Stimulated activated CD4-positive, alpha-beta T cell treated with anti-CD3 and anti-CD28 coated beads, Interleukin-4, amount 100 ng/mL, for 24 hours (primary cell): ENCODE results near the gene ARID1B.

Experiments used
- DNase-seq: peaks from one replicate; pipeline ENCODE4 v3.0.0-alpha.2; 2020

Gene ARID1B

DNA sequence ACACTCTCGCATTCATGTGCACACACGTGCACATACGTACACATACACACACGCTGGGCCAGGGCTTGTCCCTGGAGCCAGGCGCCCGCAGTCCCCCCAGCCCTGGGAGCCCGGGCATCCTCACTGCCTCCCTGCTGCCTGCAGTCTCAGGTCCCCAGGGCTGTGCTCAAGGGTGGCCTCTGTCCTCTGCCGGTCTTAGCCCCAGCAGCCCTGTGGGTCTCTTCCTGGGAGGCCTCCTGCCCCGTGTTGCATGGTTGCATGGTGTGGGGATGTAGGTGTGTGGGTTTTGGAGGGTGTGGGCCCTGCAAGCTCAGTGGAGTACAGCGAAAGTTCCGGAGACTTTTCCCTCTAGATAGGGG lies 444.6 kb downstream of the ARID1B start:
- DNase-seq: no peak

GRCh38 chr6:157222201-157222981 lies 445.2 kb downstream of the ARID1B start:
- DNase-seq: peak; percentile 2

DNA sequence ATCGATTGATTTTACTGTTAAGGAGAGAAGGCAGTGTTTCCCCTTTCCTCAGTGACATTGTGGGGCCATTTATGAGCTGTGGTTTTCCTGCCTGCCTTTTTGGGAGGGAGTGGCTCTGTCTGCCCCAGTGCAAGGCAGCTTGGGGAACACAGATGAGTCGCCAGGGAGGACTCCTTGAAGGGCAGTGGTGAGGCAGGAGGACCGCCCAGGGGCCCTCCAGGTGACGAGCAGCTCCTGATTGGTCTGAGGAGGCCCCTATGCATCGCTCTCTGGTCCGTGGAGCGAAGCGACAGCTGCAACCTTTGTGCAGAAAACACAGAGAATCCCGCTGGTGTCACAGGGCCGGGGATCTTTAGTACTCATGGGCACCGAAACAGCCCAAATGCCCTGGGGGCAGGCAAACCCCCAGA lies 445.8 kb downstream of the ARID1B start:
- peak; percentile 3 for DNase-seq

DNA sequence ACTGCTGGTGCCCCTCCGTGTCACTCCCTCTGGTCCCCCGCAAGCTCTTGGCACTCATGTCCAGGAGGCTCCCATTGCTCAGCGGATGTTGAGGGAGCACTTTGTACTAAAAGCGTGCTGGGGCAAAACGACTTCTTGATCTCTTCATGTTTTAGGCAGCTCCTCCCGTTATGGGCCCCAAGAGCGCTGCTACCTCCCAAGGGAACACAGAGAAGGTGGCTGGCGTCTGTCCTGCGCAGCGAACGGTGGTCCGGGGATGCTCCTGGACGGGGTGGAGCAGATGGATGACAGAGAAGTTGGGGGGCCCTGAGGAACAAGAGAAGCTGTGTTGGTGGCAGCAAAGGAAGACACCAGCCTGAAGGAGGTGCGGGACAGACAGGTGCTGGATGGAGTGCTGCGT lies 446.3 kb downstream of the ARID1B start:
- DNase-seq: peak; percentile 1

- DNase-seq: peak; percentile 1
Measured at GRCh38 chr6:157224178-157224950, 447.2 kb downstream of the ARID1B start.

DNA sequence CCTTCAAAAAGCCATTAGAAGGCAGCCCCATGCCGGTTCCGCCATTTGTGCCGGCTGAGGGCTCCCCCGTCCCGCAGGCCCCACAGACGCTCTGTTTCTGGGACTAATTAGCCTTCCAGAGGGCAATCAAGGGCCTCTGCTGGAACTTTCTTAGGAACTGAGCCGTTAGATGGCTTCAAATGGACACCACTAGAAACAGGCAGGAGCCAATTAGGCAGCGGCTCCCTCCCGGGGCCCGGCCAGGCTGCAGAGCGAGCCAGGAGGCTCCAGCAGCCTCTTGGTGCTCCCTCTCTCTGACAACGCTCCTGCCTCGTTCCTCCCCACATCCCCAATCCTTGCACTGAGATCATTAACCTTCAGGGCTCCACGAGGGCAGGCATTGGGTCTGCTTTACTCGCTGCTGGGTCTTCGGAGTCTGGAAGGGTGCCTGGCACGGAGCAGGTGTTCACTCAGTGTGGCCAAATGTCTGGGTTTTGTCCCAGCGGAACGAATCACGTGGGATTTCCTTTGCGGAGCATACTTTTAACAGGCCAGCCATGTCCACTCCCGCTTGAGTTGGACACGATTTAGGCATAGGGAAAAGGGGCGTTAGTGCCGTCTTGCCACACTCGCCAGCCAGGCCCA lies 447.9 kb downstream of the ARID1B start:
- no peak for DNase-seq

- DNase-seq: no peak
Measured at GRCh38 chr6:157225575-157225995, 448.4 kb downstream of the ARID1B start.

DNA sequence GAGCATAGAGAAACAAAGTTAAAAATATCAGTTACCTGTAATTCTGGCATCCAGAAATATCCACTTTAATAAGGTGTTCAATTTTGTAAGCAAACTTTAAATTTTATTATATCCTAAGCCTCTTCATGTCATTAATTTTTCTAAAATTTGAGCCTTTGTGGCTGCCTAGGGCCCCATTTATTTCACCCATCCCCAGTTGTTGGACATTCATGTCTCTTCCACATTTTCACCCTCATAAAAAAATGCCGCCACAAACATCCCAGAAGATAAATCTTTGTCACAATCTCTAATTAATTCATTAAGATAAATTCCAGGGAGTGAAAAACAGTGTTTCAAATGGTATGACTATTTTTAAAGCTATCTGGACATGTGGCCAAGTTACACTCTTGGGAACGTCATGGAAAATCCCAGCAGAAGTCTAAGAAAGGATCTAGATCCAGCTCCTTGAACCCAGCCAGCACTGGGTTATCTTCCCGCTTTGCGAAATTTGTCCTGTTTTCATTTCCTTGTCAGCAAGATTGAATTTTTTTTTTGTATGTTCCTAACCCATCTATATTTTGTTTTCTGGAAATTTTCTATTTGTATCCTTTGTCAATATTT lies 448.9 kb downstream of the ARID1B start:
- DNase-seq: no peak

DNA sequence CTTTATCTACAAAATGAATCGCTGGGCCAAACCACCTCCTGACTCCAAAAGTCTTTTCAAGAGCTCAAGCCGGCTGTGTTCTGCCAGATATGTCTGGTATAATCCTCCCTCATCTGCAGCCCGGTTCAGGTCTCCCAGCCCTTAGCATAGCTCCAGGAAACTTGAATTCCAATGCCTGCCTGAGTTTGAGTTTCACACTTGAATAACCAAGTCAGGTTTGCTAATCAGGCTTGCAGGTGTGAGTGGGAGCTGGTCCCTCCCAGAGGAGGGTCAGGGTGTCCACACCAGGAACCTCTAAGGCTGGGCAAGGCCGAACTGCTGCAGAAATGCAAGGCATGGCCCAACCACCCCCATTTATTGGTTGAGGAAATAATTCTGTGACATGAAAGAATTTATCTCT lies 449.6 kb downstream of the ARID1B start:
- DNase-seq: no peak

GRCh38 chr6:157227202-157228166 lies 450.3 kb downstream of the ARID1B start:
- no peak for DNase-seq

DNA sequence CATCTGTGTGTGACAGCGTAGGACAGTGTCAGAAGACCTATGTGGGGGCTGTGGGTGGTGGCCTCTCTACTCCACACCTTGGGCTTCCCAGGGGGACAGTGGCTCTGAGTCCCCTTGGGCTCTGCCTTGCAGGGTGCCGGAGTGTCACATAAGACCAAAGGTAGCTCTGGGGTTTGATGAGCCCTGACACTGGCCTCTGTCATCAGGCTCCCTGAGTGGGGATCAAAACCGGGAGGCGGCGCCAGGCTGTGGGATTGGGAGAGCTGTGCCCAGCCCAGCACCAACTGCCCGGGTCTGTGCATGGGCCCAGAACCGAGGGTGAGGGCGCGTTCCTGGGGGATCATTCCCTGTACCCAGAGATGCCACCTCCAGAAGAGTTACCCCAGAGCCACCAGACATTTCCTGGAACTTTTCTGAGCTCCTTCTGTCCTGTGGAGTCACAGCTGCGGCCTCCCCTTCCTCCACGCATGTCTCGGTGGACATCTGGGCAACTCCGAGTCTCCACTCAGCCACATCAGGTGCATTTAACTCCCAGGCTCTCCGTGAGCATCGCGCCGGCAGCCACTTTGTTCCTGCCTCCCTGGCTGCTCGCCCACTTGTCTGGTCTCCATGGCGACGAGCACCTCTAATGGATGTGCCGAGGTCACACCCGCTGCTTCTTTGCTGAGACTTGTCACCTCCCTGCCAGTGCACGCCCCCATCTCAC lies 451.4 kb downstream of the ARID1B start:
- DNase-seq: no peak

- DNase-seq: no peak
Measured at GRCh38 chr6:157229132-157229618, 452.0 kb downstream of the ARID1B start.

- DNase-seq: no peak
Measured at GRCh38 chr6:157229713-157230112, 452.5 kb downstream of the ARID1B start.

GRCh38 chr6:157230910-157231309 lies 453.7 kb downstream of the ARID1B start:
- DNase-seq: no peak

DNA sequence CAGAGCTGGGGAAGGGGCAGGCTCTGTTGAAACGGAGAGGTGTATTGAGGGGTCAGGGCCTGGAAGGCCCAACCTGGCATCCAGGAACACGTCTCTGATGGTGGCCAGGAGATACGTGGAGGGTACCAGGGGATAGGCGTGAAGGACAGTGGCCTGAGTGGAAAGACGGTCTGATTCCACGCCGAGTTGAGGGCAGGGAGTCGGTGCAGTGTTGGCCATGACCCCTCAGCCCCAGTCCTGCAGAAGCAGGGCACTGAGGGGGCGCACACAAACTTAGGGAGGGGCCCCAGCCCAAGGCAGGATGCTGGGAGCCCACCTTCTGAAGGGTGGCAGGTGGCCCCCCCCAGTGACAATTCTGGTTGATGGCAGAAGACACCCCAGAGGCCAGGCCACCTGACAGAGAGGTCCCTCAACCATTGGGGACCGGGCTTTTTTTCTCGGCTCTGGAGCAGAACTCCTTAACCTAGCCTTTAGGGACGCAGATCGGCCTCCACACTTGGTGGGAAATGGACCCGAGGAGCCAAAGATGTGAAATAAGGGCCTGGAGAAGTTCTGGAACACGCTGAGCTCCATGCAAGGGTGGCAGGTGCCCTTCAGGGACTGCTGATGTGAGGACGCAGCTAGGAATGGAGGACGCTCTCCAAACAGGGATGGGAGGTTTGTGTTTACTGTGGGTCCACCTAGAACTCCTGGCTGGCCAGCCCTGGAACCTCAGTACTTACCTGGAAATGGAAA lies 455.1 kb downstream of the ARID1B start:
- DNase-seq: no peak

- DNase-seq: no peak
Measured at GRCh38 chr6:157233156-157233555, 456.0 kb downstream of the ARID1B start.

- no peak for DNase-seq
Measured at GRCh38 chr6:157233686-157234085, 456.5 kb downstream of the ARID1B start.

- DNase-seq: peak; percentile 45
Measured at GRCh38 chr6:157235600-157236039, 458.4 kb downstream of the ARID1B start.

GRCh38 chr6:157236040-157236725 lies 459.0 kb downstream of the ARID1B start:
- no peak for DNase-seq

GRCh38 chr6:157238346-157238745 lies 461.2 kb downstream of the ARID1B start:
- DNase-seq: no peak
